Keratinocyte (primary cell): Measurements from ENCODE around the gene SDF4.

Source experiments
- CTCF ChIP-seq, 3 experiments: IDR thresholded peaks in 1 of 3; conservative IDR thresholded peaks in 1 of 3; optimal IDR thresholded peaks in 1 of 3; 2 replicates in 2 of 3; 3 replicates in 1 of 3; pipeline versions ENCODE3 to v1.5.1; 2011; ENCODE audit warnings: low read length in 3 of 3, mild to moderate bottlenecking in 3 of 3, moderate library complexity in 2 of 3, control low read depth in 1 of 3, inconsistent platforms in 1 of 3; ENCODE audit not compliant: insufficient read depth in 2 of 3; ENCODE audit errors: extremely low read depth in 1 of 3
- EZH2 ChIP-seq: IDR thresholded peaks from one replicate; pipeline ENCODE4 v1.6.1; 2012; ENCODE audit warnings: inconsistent platforms, mild to moderate bottlenecking, low read length, moderate library complexity

GRCh38 chr1:1167841-1168450, 63.9 kb downstream of the SDF4 start:
- TF ChIP-seq CTCF (optimal IDR thresholded peaks at IDR 0.05 in 1 of 3, IDR thresholded peaks at IDR 0.05 in 1 of 3, conservative IDR thresholded peaks at IDR 0.05 in 1 of 3; ENCODE audit: extremely low read depth in 1 of 3, insufficient read depth in 2 of 3, low read length in 3 of 3) = no peak
- TF ChIP-seq EZH2 = no peak
